ACC112 (cell line): ENCODE measurements around the gene SLC6A8.

ENCODE experiments used
- H2AFZ ChIP-seq: fragments of 200-600 bp; sonication (generic); one replicate; pipeline ENCODE4 v1.6.0; 2017; ENCODE audit warnings: antibody characterized with exemption, low read length; ENCODE audit not compliant: unreplicated experiment
- H3K27ac ChIP-seq: fragments of 200-600 bp; sonication (generic); 2 replicates; pipeline ENCODE4 v1.5.1; 2014; ENCODE audit warnings: low read depth, mild to moderate bottlenecking, antibody characterized with exemption, low read length, moderate library complexity
- H3K27me3 ChIP-seq: fragments of 200-600 bp; sonication (generic); 2 replicates; pipeline ENCODE4 v1.6.1; 2014; ENCODE audit warnings: mild to moderate bottlenecking, antibody characterized with exemption, low read length, moderate library complexity, mixed read lengths; ENCODE audit not compliant: insufficient read depth
- H3K36me3 ChIP-seq: fragments of 200-600 bp; sonication (generic); 2 replicates; pipeline ENCODE4 v1.6.1; 2016; ENCODE audit warnings: mild to moderate bottlenecking, antibody characterized with exemption, low read length, moderate library complexity, mixed read lengths; ENCODE audit not compliant: insufficient read depth
- H3K4me1 ChIP-seq: fragments of 200-600 bp; sonication (generic); one replicate; pipeline ENCODE4 v1.6.1; 2016; ENCODE audit warnings: low read length, mixed read lengths; ENCODE audit not compliant: insufficient read depth, unreplicated experiment, control insufficient read depth
- H3K4me3 ChIP-seq: fragments of 200-600 bp; sonication (generic); 2 replicates; pipeline ENCODE4 v1.5.1; 2014; ENCODE audit warnings: mild to moderate bottlenecking, low read depth, low read length
- H3K79me2 ChIP-seq: fragments of 200-600 bp; sonication (generic); one replicate; pipeline ENCODE4 v1.6.0; 2016; ENCODE audit warnings: low read length; ENCODE audit not compliant: control insufficient read depth, unreplicated experiment, insufficient read depth

The SLC6A8 gene

GRCh38 chrX:153668423-153669173, 19.1 kb upstream of the SLC6A8 start:
- Histone ChIP-seq H2AFZ (no peak overlapping the region), H3K79me2 (no peaks in the 10 kb centered on the region)

GRCh38 chrX:153669174-153669890, 18.4 kb upstream of the SLC6A8 start:
- H3K27me3 ChIP-seq = peaks cover 30% of the 10 kb centered on the region
- no peaks in the 10 kb centered on the region for H3K4me1 ChIP-seq
- H3K36me3 ChIP-seq = no peaks in the 10 kb centered on the region
- no peak overlapping the region for H3K4me3 ChIP-seq
- no peaks in the 10 kb centered on the region for H3K79me2 ChIP-seq
- no peak overlapping the region for H2AFZ ChIP-seq
- no peak overlapping the region for H3K27ac ChIP-seq

More at GRCh38 chrX:153668423-153669173, 19.1 kb upstream of the SLC6A8 start:
- H3K36me3 ChIP-seq = no peaks in the 10 kb centered on the region
- H3K4me1 ChIP-seq = no peaks in the 10 kb centered on the region
- H3K27me3 ChIP-seq = peaks cover 25% of the 10 kb centered on the region
- H3K27ac ChIP-seq = no peak overlapping the region
- H3K4me3 ChIP-seq = no peak overlapping the region

GRCh38 chrX:153669901-153670731, 17.6 kb upstream of the SLC6A8 start:
- Histone ChIP-seq H3K4me1 (no peaks in the 10 kb centered on the region), H2AFZ (no peak overlapping the region), H3K79me2 (no peaks in the 10 kb centered on the region), H3K27ac (no peak overlapping the region), H3K36me3 (no peaks in the 10 kb centered on the region), H3K4me3 (no peak overlapping the region), H3K27me3 (peaks cover 23% of the 10 kb centered on the region)

- no peak overlapping the region for H3K4me3 ChIP-seq
- H3K36me3 ChIP-seq = no peaks in the 10 kb centered on the region
- H3K79me2 ChIP-seq = no peaks in the 10 kb centered on the region
- H3K27me3 ChIP-seq = peaks cover 15% of the 10 kb centered on the region
- no peaks in the 10 kb centered on the region for H3K4me1 ChIP-seq
- no peak overlapping the region for H3K27ac ChIP-seq
- no peak overlapping the region for H2AFZ ChIP-seq
These were observed 16.8 kb upstream of the SLC6A8 start for GRCh38 chrX:153670748-153671588.

- Histone ChIP-seq H2AFZ (no peak overlapping the region), H3K4me1 (no peaks in the 10 kb centered on the region), H3K4me3 (no peak overlapping the region), H3K79me2 (no peaks in the 10 kb centered on the region), H3K27me3 (peaks cover 14% of the 10 kb centered on the region), H3K27ac (no peak overlapping the region), H3K36me3 (no peaks in the 10 kb centered on the region)
These were observed 15.9 kb upstream of the SLC6A8 start for GRCh38 chrX:153671589-153672530.

- no peaks in the 10 kb centered on the region for H3K79me2 ChIP-seq
- H3K27ac ChIP-seq = no peak overlapping the region
- H3K36me3 ChIP-seq = no peaks in the 10 kb centered on the region
- H2AFZ ChIP-seq = no peak overlapping the region
- peaks cover 14% of the 10 kb centered on the region for H3K27me3 ChIP-seq
- no peak overlapping the region for H3K4me3 ChIP-seq
- H3K4me1 ChIP-seq = no peaks in the 10 kb centered on the region
These were observed 14.9 kb upstream of the SLC6A8 start for GRCh38 chrX:153672531-153673427.

GRCh38 chrX:153673428-153674218, 14.1 kb upstream of the SLC6A8 start, which contains the start of gene PNCK:
Gene PNCK (minus strand): TSS chrX:153673813. CDS start chrX:153673076, 737 bp downstream.
- H3K36me3 ChIP-seq = no peaks in the 10 kb centered on the region
- no peak within 1 kb of the TSS for H3K27ac ChIP-seq
- no peak within 1 kb of the TSS for H2AFZ ChIP-seq
- no peaks in the 10 kb centered on the region for H3K79me2 ChIP-seq
- H3K4me1 ChIP-seq = no peaks in the 10 kb centered on the region
- no peak within 1 kb of the TSS for H3K4me3 ChIP-seq
- H3K27me3 ChIP-seq = peaks cover 14% of the 10 kb centered on the region

GRCh38 chrX:153674219-153674851, 13.4 kb upstream of the SLC6A8 start:
- no peak overlapping the region for H3K4me3 ChIP-seq
- H3K79me2 ChIP-seq = no peaks in the 10 kb centered on the region
- H3K27ac ChIP-seq = no peak overlapping the region
- H2AFZ ChIP-seq = no peak overlapping the region
- H3K36me3 ChIP-seq = no peaks in the 10 kb centered on the region
- H3K27me3 ChIP-seq = peaks cover 14% of the 10 kb centered on the region
- H3K4me1 ChIP-seq = no peaks in the 10 kb centered on the region
